ENCODE measurements around the gene NOTCH4. TPM values are rescaled to one million over a fixed set of nuclear protein-coding genes. Genes with fewer than 3 reads are reported as not detected.

NOTCH4 gene
- total RNA-seq, 1 experiment from 2014 or later = 2.3 TPM

GRCh38 chr6:32176476-32177182 lies 47.2 kb downstream of the NOTCH4 start:
- Histone ChIP-seq H2BK15ac (ENCODE audit: low read depth, low read length) (no peak overlapping the region), H3K14ac (ENCODE audit: insufficient read depth, low read length) (peak overlapping the region; percentile 86; the same call in 1 of the 2 replicates), H4K91ac (ENCODE audit: insufficient read length, low read depth, low read length) (no peak overlapping the region), H3K4me2 (ENCODE audit: insufficient read depth, insufficient read length, low read length) (peak overlapping the region; percentile 83), H3K79me2 (ENCODE audit: insufficient read depth, low read length) (peaks cover 18% of the 10 kb centered on the region; the same call in 1 of the 2 replicates), H3K18ac (ENCODE audit: insufficient read length, low read depth, low read length) (peak overlapping the region; percentile 90), H3K23ac (ENCODE audit: insufficient read length, low read depth, low read length) (no peak overlapping the region), H2AK5ac (ENCODE audit: insufficient read length, low read length) (peak overlapping the region; percentile 30), H3T11ph (ENCODE audit: low read length) (peak overlapping the region; percentile 76), H3K23me2 (ENCODE audit: insufficient read length, low read depth, low read length, poor library complexity, severe bottlenecking) (peaks cover 22% of the 10 kb centered on the region), H3K27ac (ENCODE audit: insufficient read length, low read depth, low read length) (peak overlapping the region; percentile 68), H2BK12ac (ENCODE audit: insufficient read length, low read depth, low read length) (no peak overlapping the region), H3K79me1 (ENCODE audit: insufficient read depth, low read depth, low read length, poor library complexity, severe bottlenecking) (no peaks in the 10 kb centered on the region), H3K4me1 (ENCODE audit: insufficient read depth, low read length) (peaks cover 7% of the 10 kb centered on the region), H3K27me3 (ENCODE audit: insufficient read depth, low read length) (no peaks in the 10 kb centered on the region), H2AFZ (ENCODE audit: low read length) (no peak overlapping the region), H4K5ac (ENCODE audit: insufficient read length, low read depth, low read length) (no peak overlapping the region), H2BK120ac (ENCODE audit: low read depth, low read length, poor library complexity, severe bottlenecking) (peak overlapping the region; percentile 51), H3K4ac (ENCODE audit: low read depth, low read length) (no peak overlapping the region; the same call in 1 of the 2 replicates), H4K20me1 (ENCODE audit: control insufficient read depth, insufficient read depth, insufficient read length) (no peaks in the 10 kb centered on the region), H3K56ac (ENCODE audit: insufficient read length, low read depth, low read length) (no peak overlapping the region), H3K9me3 (ENCODE audit: control insufficient read depth, low read depth, low read length) (no peaks in the 10 kb centered on the region), H2BK20ac (ENCODE audit: low read depth, low read length, poor library complexity, severe bottlenecking) (no peak overlapping the region), H4K8ac (replicated peaks; ENCODE audit: insufficient read length, low read depth, low read length) (no peak overlapping the region), H3K9ac (ENCODE audit: extremely low read depth, insufficient read length, low read length) (peak overlapping the region; percentile 83), H2BK5ac (ENCODE audit: insufficient read length, low read length) (peak overlapping the region; percentile 11)
- peak overlapping the region; percentile 83 to 86 for H3K4me3 Mint-ChIP-seq
- peaks cover 22 to 35% (median 33%) of the 10 kb centered on the region in 3 experiments for H3K36me3 Mint-ChIP-seq (ENCODE audit: insufficient read depth in 1 of 3, low read depth in 3 of 3)
- peak overlapping the region; percentile 98 for H3K27ac Mint-ChIP-seq
- H3K9me3 Mint-ChIP-seq = no peaks in the 10 kb centered on the region; a peak in 1 of 5 replicates
- no CpG with 5 or more reads among the region's 5 CpGs for WGBS (ENCODE audit: extremely low coverage, insufficient read length, low lambda C conversion rate)
- DNase-seq = no peak
- H3K4me1 Mint-ChIP-seq = peaks cover 40 to 47% of the 10 kb centered on the region in 2 experiments
- no peak for TF ChIP-seq CTCF (conservative IDR thresholded peaks at IDR 0.05)
- no peaks in the 10 kb centered on the region; the same call in 1 of the 2 replicates for H3K27me3 Mint-ChIP-seq (ENCODE audit: low read depth)

Data from H9 (cell line).